AG09319 (cell line): ENCODE data around the gene DCAF7.

Experiments used
- DNase-seq: peaks from one replicate; pipeline ENCODE4 v3.0.0-alpha.2; 2010; ENCODE audit warnings: low read depth; ENCODE audit errors: extremely low read depth
- CTCF ChIP-seq: IDR thresholded peaks from 2 replicates; pipeline ENCODE4 v1.5.1; 2011; ENCODE audit warnings: low read depth, mild to moderate bottlenecking, inconsistent platforms, low read length, moderate library complexity

Gene DCAF7

GRCh38 chr17:63601439-63602371, 51.4 kb downstream of the DCAF7 start:
- DNase-seq = no peak
- TF ChIP-seq CTCF = no peak

- no peak for TF ChIP-seq CTCF
- no peak for DNase-seq
These were observed 59.7 kb downstream of the DCAF7 start for GRCh38 chr17:63609816-63610573.

- TF ChIP-seq CTCF = no peak
- DNase-seq = no peak
These were observed 60.6 kb downstream of the DCAF7 start for GRCh38 chr17:63610854-63611253.

DNA sequence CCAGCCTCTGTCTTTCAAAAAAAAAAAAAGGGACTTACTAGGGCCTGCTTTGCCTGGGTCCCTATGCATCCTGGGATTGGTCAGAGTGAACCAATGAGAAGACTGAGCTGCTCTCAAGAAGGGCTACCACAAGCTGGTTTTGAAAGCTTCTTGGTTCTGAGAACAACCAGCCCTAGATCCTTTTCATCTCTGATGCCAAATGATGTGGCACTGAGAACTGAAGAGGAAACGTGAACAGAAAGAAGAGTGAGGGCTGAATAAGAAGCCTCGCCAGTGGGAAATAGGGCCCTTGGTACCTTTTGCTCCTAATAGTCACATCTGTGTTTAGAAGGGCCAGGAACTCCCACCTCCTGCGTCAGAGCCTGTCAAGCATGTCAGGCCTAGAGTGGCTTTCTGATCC, 61.1 kb downstream of the DCAF7 start:
- TF ChIP-seq CTCF = no peak
- no peak for DNase-seq

- no peak for DNase-seq
- TF ChIP-seq CTCF = no peak
These were observed 63.4 kb downstream of the DCAF7 start for GRCh38 chr17:63613663-63614062.

- DNase-seq = no peak
- no peak for TF ChIP-seq CTCF
These were observed 71.0 kb downstream of the DCAF7 start for GRCh38 chr17:63621229-63621683.
